GM19438 (cell line): ENCODE measurements around the gene PCARE.

ENCODE experiments used
- ATAC-seq: cut with Tn5 transposase; IDR thresholded peaks from one replicate; pipeline ENCODE4 v1.9.1; 2021; ENCODE audit warnings: low read depth; ENCODE audit not compliant: unreplicated experiment

The PCARE gene

DNA sequence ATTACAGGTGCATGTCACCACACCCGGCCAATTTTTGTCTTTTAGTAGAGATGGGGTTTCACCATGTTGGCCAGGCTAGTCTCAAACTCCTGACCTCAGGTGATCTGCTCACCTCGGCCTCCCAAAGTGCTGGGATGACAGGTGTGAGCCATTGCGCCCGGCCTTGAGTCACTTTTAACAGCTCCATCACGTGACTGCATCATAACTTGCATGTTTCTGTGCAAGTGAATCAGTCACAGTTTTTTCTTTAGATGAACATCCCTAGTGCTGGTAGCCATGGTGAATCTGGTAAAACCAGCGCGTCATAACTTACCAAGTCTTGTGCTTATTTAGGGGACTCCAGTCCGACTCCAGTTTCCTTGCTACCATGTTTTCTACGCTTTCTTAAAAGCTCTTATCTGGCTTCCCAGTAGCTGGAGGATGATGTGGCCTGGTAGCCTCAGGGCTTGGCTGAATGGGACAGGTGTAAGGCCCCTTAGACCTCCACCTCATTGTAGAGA is 33.1 kb downstream of the PCARE start:
- ATAC-seq = no peak

GRCh38 chr2:29040552-29040951 is 33.8 kb downstream of the PCARE start:
- ATAC-seq = no peak

DNA sequence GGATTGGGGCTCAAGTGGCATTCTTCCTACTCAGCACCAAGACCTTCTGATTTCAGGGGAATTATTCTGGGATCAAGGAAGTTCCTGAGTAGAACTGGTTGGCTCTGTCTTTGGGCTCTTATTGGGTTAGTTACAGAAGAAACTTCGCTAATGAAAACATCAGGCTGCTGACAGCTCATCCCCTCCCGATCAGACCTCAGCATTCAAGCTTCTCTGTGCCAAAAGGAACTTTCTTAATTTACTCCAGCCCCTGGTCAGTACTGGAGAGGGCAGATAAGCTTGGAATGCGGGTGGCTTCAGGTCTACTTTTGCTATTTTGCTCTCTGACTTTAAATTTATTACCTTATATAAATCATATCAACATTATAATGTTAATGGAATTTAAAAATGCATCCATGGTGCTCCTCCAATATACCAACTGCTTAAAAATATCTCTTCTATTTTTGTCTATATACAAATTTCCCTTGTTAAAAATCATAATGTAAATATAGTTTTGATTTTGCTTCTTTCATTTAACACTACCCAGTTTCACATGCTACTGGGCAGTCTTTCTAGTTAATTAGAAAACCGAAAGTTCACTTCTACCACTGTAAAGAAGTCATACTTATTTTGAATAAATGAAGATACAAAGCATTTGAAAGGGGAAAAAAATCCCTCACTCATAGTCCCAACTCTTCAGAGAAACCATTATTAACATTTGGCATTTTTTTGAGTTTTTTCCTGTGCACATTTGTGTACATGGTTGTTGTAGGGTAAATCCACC is 34.4 kb downstream of the PCARE start:
- no peak for ATAC-seq

GRCh38 chr2:29035016-29035745 is 39.1 kb downstream of the PCARE start:
- no peak for ATAC-seq

GRCh38 chr2:29033656-29034055 is 40.7 kb downstream of the PCARE start:
- no peak for ATAC-seq

DNA sequence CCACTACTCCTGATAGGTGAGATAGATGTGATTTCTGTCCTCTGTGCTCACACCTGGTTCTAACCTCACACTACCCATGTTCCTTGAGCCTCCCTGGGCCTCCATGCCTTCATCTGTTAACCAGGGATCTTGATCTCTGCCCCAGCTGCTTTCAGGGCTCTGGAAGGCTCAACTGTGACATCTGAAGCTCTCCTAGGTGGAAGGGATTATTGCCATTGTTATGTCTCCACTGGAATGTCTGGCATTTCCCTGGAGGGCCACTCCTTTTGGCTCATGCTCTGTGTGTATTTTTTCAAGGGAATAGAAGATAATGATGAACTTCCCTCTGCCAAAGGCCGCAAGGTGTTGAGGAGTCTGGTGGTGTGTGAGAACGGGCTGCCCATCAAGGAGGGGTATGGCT is 41.2 kb downstream of the PCARE start:
- no peak for ATAC-seq

- no peak for ATAC-seq
Measured at GRCh38 chr2:29032189-29032588, 42.1 kb downstream of the PCARE start.

GRCh38 chr2:29031046-29031445 is 43.3 kb downstream of the PCARE start:
- no peak for ATAC-seq

GRCh38 chr2:29025711-29026110 is 48.6 kb downstream of the PCARE start:
- ATAC-seq = no peak

DNA sequence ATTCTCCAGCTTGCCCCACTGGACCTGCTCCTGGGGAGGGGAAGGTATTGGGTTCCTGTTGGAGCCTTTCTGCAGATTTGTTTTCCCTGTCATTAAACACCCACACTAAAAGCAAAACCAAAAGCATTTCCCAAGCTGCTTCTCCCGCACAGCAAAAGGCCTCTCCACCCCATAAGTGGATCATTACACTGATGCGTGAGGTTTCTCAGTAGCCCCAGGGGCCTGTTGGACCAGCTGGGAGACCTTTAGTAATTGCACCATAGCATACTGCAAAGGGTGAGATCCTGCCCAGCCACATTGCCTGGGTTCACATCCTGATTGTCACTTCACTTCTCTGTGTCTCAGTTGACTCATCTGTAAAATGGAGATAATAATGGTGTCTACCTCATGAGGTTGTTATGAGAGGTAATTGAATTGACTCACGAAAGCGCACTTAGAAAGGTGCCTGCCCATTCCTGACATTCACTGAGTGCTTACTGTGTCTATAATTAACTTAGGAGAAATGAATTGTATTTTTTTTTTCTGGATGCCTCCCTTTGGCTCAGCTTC is 49.4 kb downstream of the PCARE start:
- no peak for ATAC-seq

DNA sequence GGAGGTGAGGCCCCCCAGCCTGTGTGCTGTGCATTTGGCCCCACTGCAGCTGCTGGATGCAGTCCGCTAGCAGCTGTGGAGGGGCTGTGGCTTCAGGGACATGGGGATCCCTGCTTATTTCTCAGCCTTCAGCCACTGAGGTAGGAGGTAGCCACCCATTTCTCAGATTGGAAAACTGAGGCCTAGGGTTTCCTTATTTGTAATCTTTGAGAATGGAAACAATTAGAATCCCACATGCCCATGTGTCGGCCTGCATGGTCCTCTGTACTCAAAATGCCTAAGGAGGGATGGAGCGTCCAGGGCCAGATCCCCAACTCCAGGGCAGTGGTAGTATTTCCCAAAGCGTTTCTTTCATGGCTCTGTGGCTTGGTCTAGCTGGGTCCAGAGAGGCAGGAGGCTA is 51.1 kb downstream of the PCARE start:
- no peak for ATAC-seq

DNA sequence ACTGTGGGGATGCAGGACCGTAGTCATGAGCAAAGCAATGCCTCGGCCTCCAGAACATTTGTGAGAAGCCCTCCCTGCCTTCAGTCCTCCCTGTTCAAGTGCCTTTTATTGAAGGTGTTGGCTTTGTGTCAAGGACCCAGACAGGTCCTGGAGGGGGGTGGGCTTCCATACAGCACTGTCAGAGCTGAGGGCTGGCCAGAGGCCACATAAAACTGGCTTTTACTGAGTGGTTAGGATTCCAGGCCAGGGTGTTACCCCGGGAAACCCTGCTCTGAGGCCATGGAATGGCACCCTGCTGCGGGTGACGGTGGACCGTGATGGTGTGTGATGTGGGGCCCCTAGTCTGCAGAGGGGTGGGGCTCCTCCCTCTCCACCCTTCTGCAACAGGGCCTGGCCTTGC is 51.6 kb downstream of the PCARE start:
- ATAC-seq = no peak

- ATAC-seq = no peak
Measured at GRCh38 chr2:29021886-29022285, 52.4 kb downstream of the PCARE start.

GRCh38 chr2:29017716-29018435 is 56.4 kb downstream of the PCARE start:
- ATAC-seq = no peak

GRCh38 chr2:29016504-29016903 is 57.8 kb downstream of the PCARE start:
- ATAC-seq = no peak

DNA sequence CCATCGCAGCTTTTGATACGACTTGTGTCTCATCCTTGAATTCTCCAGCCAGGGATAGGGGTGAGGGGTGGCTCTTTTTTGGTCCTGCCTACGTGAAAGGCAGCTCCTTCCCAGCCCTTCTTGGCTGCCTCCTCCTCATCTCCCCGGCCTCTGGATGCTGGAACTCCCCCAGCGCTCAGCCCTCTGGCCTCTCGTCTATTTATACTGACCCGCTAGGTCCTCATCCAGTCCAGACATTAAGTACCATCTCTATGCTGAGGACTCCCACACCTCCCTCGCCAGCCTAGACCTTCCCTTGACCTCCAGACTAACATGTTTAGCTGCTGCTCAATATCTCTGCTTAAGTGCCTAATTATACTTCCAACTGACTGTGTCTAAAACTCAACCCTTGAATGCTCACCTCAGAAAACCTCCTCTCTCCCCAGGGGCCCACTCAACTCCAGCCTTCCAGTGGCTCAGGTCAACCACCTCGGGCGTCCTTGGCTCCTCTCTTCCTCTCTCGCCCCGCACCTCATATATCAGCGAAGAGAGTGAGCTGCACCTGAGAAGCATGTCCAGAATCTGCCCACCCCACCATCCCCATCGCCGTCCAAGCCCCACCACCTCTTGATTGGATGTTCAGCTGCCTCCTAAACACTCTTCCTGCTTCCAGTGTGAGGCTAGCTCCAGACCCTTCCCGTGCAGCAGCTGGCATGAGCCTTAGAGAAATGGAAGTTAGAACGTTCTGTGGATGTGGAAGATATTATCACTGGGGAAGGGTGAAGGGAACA is 58.4 kb downstream of the PCARE start:
- no peak for ATAC-seq

DNA sequence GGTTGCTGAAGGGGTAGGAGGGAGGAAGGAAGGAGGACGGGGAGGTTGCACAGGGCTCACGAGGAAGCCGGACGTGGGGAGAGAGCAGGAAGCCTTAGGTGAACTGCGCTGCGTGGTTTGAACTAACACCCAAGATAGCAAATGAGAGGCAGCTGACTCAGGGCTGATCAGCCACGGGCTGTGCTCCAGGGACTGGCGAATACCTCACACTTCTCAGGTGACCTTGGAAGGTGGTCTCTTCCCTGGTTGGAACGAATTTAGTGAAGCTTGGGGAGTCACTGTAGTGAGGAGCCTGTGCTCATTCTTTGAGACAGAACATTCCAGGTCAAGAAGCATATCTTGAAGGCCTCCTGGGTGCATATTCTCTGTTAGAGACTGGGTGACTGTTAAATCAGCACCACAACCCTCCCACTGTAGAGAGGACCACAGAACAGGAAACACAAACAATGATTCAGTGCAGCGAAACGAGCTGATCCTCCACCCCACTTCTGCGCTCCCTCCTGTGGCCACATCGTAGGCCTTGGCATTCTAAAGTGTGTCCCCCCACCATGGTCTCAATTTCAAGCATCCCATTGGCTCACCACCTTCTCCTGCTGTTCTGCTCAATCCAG is 59.4 kb downstream of the PCARE start:
- no peak for ATAC-seq

DNA sequence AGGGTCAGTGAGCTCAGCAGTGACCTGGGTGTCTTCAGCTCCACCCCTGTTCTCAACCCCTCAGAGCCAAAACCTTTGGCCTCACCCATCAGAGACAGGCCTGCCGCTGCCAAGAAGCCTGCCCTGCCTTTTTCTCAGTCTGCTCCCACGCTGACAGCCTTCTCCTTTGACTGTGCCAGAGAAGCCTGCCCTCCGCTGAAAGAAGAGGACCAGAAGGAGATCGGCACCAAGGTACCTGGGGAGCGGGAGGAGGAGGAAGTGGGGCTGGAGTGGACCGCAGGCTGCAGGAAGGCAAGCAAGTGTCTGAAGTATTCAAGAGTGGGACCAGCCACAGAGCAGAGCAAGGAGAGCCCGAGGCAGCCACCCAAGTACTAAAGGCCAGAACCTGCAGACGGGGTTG is 60.0 kb downstream of the PCARE start:
- ATAC-seq = no peak

GRCh38 chr2:29013057-29013780 is 61.1 kb downstream of the PCARE start:
- ATAC-seq = no peak
